ENCODE data around the gene MCC.

- TF ChIP-seq, protein P1, sequence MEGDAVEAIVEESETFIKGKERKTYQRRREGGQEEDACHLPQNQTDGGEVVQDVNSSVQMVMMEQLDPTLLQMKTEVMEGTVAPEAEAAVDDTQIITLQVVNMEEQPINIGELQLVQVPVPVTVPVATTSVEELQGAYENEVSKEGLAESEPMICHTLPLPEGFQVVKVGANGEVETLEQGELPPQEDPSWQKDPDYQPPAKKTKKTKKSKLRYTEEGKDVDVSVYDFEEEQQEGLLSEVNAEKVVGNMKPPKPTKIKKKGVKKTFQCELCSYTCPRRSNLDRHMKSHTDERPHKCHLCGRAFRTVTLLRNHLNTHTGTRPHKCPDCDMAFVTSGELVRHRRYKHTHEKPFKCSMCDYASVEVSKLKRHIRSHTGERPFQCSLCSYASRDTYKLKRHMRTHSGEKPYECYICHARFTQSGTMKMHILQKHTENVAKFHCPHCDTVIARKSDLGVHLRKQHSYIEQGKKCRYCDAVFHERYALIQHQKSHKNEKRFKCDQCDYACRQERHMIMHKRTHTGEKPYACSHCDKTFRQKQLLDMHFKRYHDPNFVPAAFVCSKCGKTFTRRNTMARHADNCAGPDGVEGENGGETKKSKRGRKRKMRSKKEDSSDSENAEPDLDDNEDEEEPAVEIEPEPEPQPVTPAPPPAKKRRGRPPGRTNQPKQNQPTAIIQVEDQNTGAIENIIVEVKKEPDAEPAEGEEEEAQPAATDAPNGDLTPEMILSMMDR (IDR thresholded peaks at IDR 0.05; ENCODE audit: poor library complexity), result no peak
- TF ChIP-seq EZH2phosphoT487 (IDR thresholded peaks at IDR 0.05; ENCODE audit: low read depth, severe bottlenecking, unreplicated experiment), result no peak
- no peak for TF ChIP-seq EZH2 (IDR thresholded peaks at IDR 0.05; ENCODE audit: borderline replicate concordance)
Measured at GRCh38 chr5:113132564-113132963, 355.7 kb downstream of the MCC start.

All from hepatocyte (in vitro differentiated cells).